Measurements from ENCODE around the gene RAET1G. TPM values are rescaled to one million over a fixed set of nuclear protein-coding genes. Genes with fewer than 3 reads are reported as not detected.

RAET1G gene
- total RNA-seq, 4 donors from 2014 or later: 3.6 to 19.5 (median 10.8) TPM; not detected in 1

DNA sequence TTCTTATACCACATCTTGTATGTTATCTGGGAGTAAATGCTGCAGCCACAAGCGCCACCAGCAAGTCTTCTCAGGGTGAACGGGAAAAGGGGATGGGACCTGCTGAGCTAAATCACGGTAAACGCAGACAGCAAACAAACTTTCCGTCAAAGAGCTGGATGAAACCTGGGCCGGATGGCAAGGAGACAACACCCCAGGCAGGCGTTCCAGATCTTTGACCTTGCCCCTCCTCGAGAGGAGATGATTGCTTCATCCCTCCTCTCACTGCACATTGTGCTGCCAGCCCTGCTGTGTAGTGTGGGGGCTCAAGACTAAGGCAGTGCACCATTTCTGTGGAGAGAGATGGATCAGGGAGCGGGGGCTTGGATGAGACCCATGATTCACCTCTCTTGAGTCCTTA, 34.8 kb downstream of the RAET1G start:
- DNase-seq (ENCODE audit: low spot score) (no peak), ATAC-seq (ENCODE audit: low FRiP score) (no peak)
- TF ChIP-seq, protein P1, sequence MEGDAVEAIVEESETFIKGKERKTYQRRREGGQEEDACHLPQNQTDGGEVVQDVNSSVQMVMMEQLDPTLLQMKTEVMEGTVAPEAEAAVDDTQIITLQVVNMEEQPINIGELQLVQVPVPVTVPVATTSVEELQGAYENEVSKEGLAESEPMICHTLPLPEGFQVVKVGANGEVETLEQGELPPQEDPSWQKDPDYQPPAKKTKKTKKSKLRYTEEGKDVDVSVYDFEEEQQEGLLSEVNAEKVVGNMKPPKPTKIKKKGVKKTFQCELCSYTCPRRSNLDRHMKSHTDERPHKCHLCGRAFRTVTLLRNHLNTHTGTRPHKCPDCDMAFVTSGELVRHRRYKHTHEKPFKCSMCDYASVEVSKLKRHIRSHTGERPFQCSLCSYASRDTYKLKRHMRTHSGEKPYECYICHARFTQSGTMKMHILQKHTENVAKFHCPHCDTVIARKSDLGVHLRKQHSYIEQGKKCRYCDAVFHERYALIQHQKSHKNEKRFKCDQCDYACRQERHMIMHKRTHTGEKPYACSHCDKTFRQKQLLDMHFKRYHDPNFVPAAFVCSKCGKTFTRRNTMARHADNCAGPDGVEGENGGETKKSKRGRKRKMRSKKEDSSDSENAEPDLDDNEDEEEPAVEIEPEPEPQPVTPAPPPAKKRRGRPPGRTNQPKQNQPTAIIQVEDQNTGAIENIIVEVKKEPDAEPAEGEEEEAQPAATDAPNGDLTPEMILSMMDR (IDR thresholded peaks at IDR 0.05): no peak

DNA sequence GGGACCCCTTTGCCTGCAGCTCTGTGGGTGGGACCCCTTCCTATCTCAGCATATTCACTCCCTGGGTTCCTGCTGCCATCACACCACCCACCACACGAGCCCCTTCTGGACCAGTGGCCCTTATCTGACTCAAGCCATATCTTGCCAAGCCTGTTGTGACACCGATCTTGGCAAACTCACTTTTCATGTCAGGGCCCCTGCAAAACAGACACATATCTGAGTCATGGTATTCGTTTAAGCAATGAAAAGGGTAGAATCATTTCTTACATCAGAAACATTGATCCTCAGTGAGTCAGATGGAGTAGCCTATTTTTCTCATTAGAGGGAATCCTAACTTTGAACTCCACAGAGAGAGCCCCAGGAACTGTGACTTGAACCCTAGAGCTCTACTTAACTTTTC, 35.6 kb downstream of the RAET1G start:
- TF ChIP-seq, protein P1 (IDR thresholded peaks at IDR 0.05): no peak
- ATAC-seq (ENCODE audit: low FRiP score) (peak; percentile 35), DNase-seq (ENCODE audit: low spot score) (no peak)

DNA sequence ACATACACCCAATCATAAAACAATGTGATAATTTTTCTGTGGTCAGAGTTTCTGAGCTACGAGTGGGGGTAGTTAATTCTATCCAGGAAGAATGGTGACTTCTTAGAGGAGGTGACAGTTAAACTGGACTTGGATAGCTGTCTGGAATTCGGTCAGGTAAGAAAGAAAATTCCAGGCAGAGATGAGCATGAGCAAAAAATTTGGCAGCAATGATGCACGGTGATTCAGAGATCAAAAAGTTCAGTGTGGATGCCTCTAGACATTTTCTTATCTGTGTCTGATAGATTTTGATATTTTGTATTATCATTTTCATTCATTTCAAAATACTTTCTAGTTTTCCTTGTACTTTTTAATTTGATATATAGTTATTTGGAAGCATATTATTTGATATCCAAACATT, 37.0 kb downstream of the RAET1G start:
- no peak for DNase-seq (ENCODE audit: low spot score)
- no peak for ATAC-seq (ENCODE audit: low FRiP score)
- TF ChIP-seq, protein P1 (IDR thresholded peaks at IDR 0.05): no peak

DNA sequence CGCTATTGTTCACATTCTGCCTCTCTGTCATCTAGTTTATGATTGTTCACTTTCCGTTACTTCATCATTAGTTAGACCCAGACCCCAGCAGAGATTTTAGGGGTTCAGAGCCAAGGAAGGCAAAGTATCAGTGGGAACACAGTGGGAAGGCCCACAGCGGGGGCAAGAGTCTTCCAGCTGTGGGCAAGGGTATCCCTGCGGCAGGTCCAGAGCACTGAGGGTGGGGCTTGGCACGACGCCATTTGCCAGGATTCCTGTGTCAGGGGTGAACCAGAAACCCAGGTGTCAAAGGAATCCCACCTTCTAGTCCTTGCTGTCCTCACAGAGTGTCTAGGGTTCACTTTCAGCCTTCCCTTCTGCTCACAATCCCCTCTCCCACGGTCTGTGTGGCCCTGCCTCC, 38.3 kb downstream of the RAET1G start:
- ATAC-seq (ENCODE audit: low FRiP score): no peak
- TF ChIP-seq, protein P1 (IDR thresholded peaks at IDR 0.05): no peak
- DNase-seq (ENCODE audit: low spot score): no peak

DNA sequence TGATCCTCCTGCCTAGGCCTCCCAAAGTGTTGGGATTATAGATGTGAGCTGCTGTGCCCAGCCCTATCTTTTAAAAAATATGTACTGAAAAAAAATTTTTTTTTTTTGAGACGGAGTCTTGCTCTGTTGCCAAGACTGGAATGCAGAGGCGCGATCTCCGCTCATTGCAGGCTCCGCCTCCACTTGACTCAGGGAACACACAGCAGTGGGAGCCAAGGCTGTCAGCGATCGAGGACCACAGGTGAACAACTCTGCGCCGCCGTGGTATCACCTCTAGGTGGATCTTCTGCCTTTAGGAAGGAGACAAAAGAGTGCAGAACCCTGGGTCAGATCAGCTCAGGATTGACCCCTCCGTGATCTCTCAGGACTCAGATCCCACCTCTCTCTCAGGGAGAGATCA, 38.7 kb downstream of the RAET1G start:
- ATAC-seq (ENCODE audit: low FRiP score) (peak; percentile 70), DNase-seq (ENCODE audit: low spot score) (no peak)
- TF ChIP-seq, protein P1 (IDR thresholded peaks at IDR 0.05): no peak

DNA sequence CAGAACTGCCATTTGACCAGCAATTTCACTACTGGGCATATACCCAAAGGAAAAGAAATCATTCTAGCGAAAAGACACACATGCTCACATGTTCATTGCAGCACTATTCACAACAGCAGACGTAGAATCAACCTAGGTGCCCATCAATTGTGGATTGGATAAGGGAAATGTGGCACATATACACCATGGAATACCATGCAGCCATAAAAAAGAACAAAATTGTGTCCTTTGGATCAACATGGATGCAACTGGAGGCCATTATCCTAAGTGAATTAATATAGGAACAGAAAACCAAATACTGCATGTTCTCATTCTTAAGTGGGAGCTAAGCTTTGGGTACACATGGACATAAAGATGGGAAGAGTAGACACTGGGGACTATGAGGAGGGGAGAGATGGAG, 41.1 kb downstream of the RAET1G start:
- no peak for ATAC-seq (ENCODE audit: low FRiP score)
- DNase-seq (ENCODE audit: low spot score): no peak
- TF ChIP-seq, protein P1 (IDR thresholded peaks at IDR 0.05): no peak

DNA sequence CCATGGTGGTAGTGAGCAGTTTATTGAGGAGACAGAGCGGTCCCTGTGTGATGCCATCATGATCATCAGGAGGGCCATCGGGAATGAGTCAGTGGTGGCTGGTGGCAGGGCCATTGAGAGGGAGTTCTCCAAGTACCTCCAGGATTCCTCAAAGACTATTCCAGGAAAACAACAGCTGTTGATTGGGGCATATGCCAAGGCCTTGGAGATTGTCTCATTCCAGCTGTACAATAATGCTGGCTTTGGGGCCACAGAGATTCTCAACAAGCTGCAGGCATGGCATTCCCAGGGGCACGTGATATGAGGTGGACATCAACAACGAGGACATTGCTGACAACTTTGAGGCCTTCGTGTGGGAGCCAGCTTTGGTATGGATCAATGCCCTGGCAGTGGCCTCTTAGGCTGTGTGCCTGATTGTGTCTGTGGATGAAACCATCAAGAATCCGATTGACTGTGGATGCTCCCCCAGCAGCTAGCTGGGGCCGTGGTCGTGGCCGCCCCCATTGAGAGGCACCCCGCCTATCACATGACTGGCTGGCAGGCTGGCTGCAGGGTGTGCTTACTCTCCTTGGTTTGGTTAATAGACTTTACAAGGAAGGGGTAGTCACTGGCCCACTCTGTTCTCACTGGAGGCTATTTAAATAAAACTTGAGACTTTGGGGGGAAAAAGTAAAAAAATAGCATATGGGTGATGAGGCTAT, 41.7 kb downstream of the RAET1G start:
- DNase-seq (ENCODE audit: low spot score) (no peak), ATAC-seq (ENCODE audit: low FRiP score) (no peak)
- TF ChIP-seq, protein P1 (IDR thresholded peaks at IDR 0.05): no peak

Measured in omental fat pad (tissue), 4 donors.